ENCODE data around the gene ZSCAN10. TPM values are rescaled to one million over a fixed set of nuclear protein-coding genes. Genes with fewer than 3 reads are reported as not detected.

ZSCAN10 gene
- total and polyA plus RNA-seq, 2 of the 13 experiments (the other 11 are each of a cell fraction or from before 2014, with no cell fraction given) = not detected

GRCh38 chr16:3121851-3122467 lies 22.9 kb upstream of the ZSCAN10 start (continued):
- TF ChIP-seq ZBTB10 (CRISPR knock-in tag; IDR thresholded peaks at IDR 0.05; ENCODE audit: borderline replicate concordance) (no peak), NCOR1 (IDR thresholded peaks at IDR 0.05; ENCODE audit: borderline replicate concordance, low read length) (no peak), ISX (CRISPR knock-in tag; conservative IDR thresholded peaks at IDR 0.05) (no peak), ARNT2 (CRISPR knock-in tag; IDR thresholded peaks at IDR 0.05; ENCODE audit: low read depth) (no peak)

DNA sequence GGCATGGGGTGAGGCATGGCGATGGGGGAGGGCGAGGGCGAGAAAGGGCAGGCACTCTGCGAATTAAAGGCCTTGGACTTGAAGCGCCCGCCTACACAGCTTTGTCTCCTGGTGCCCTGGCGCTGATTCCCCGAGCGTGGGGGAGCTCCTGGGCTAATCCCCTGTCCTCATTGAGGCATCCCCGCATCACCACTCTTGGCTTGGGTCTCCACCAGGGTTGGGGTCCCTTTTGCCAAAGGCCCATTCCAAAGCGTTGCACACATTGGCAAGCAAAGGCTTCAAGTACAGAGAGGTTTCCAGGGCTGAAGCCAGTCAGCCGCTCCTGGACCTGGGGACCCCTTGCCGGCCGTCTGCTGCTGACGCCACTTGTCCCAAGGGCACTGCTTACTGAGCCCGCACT lies 21.3 kb upstream of the ZSCAN10 start:
- intact Hi-C loops (cut with micrococcal nuclease; ENCODE audit: unreplicated experiment) (no loop called here), in situ Hi-C loops (cut with HindIII; ENCODE audit: extremely low pct_ligation_motif_present, low pct_unique_long_range_greater_than_20kb) (no loop called here)
- Histone ChIP-seq H3K9ac (ENCODE audit: insufficient read depth, low read depth, low read length) (no peak overlapping the region), H3K9me3 (ENCODE audit: low read length) (no peaks in the 10 kb centered on the region), H4K20me1 (ENCODE audit: insufficient read depth, low read length) (no peaks in the 10 kb centered on the region), H3K36me3 (replicated peaks in 1 of 2; ENCODE audit: control insufficient read depth in 1 of 2, insufficient read depth in 2 of 2, low read length in 2 of 2) (peaks cover 2 to 9% of the 10 kb centered on the region in 2 experiments; a peak in 4 of 5 replicates), H2AFZ (ENCODE audit: low read length) (no peak overlapping the region), H3K79me2 (ENCODE audit: insufficient read depth, low read length) (no peaks in the 10 kb centered on the region), H3K4me2 (ENCODE audit: low read depth, low read length) (no peak overlapping the region), H3K27me3 (ENCODE audit: control insufficient read depth in 1 of 2, insufficient read depth in 2 of 2, low read length in 2 of 2) (no peaks in the 10 kb centered on the region; a peak in 1 of 5 replicates), H3K4me3 (replicated peaks in 1 of 3; ENCODE audit: insufficient read depth in 1 of 3, low read depth in 2 of 3, low read length in 3 of 3) (no peak overlapping the region), H3K27ac (ENCODE audit: extremely low read length, insufficient read depth, low read length) (no peak overlapping the region), H3K4me1 (ENCODE audit: insufficient read depth, low read length) (peaks cover 18% of the 10 kb centered on the region)
- ChIA-PET POLR2A (no interaction called here), CTCF (ENCODE audit: low intra/inter-chr PET ratio, low total read pairs) (no interaction called here)
- ATAC-seq = no peak
- no TSS peak for BruUV-seq (replicated peaks)
- TF ChIP-seq GABPA (IDR thresholded peaks at IDR 0.05; ENCODE audit: low read depth, low read length) (no peak), GABPA (CRISPR knock-in tag; IDR thresholded peaks at IDR 0.05; ENCODE audit: low read depth) (no peak), ARID2 (CRISPR knock-in tag; IDR thresholded peaks at IDR 0.05; ENCODE audit: borderline replicate concordance) (no peak), FOXA1 (IDR thresholded peaks at IDR 0.05) (no peak), FOXA1 (CRISPR knock-in tag; IDR thresholded peaks at IDR 0.05) (no peak), ZNF296 (CRISPR knock-in tag; conservative IDR thresholded peaks at IDR 0.05) (no peak), FIP1L1 (IDR thresholded peaks at IDR 0.05; ENCODE audit: borderline replicate concordance, insufficient read depth, low read depth, low read length) (no peak)
- TF ChIP-seq, protein P1, sequence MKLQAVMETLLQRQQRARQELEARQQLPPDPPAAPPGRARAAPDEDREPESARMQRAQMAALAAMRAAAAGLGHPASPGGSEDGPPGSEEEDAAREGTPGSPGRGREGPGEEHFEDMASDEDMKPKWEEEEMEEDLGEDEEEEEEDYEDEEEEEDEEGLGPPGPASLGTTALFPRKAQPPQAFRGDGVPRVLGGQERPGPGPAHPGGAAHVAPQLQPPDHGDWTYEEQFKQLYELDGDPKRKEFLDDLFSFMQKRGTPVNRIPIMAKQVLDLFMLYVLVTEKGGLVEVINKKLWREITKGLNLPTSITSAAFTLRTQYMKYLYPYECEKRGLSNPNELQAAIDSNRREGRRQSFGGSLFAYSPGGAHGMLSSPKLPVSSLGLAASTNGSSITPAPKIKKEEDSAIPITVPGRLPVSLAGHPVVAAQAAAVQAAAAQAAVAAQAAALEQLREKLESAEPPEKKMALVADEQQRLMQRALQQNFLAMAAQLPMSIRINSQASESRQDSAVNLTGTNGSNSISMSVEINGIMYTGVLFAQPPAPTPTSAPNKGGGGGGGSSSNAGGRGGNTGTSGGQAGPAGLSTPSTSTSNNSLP (IDR thresholded peaks at IDR 0.05; ENCODE audit: low read depth, low read length) = no peak
- TF ChIP-seq, protein P2, sequence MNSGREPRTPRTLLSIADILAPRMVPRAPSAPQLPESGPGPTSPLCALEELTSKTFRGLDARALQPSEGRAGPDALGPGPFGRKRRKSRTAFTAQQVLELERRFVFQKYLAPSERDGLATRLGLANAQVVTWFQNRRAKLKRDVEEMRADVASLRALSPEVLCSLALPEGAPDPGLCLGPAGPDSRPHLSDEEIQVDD (CRISPR knock-in tag; IDR thresholded peaks at IDR 0.05; ENCODE audit: borderline replicate concordance) = no peak
- no peak for DNase-seq (ENCODE audit: low spot score)
- WGBS (ENCODE audit: low lambda C conversion rate) = 98% methylated on average over 12 of the region's 16 CpGs
- FAIRE-seq = no peak
